Natural killer cell (primary cell): ENCODE data around the gene GARIN5A. TPM values are rescaled to one million over a fixed set of nuclear protein-coding genes. Genes with fewer than 3 reads are reported as not detected.

Experiments
- ATAC-seq, 3 donors: fragments of 150-1000 bp in 2 of 3; fragments of 200-7000 bp in 1 of 3; cut with Tn5 transposase; 1 replicate in 1 of 3; 2 replicates in 2 of 3; pipeline ENCODE4 v1.10.0; 2021; ENCODE audit warnings: mild to moderate bottlenecking in 2 of 3, moderate library complexity in 2 of 3
- DNase-seq, 2 donors: peaks; one replicate each; pipeline versions ENCODE4 v3.0.0 to v3.0.0-alpha.2; 2013 to 2021; ENCODE audit warnings: mixed read lengths in 1 of 2
- H3K27ac ChIP-seq: one replicate; pipeline ENCODE4 v1.5.1; 2013; ENCODE audit warnings: mild to moderate bottlenecking, low read length
- H3K27me3 ChIP-seq: one replicate; pipeline ENCODE4 v1.6.1; 2013; ENCODE audit warnings: low read length; ENCODE audit not compliant: control insufficient read depth, insufficient read depth
- H3K36me3 ChIP-seq: one replicate; pipeline ENCODE4 v1.6.1; 2013; ENCODE audit warnings: low read length; ENCODE audit not compliant: control insufficient read depth, insufficient read depth
- H3K4me1 ChIP-seq: one replicate; pipeline ENCODE4 v1.6.1; 2013; ENCODE audit warnings: low read length; ENCODE audit not compliant: control insufficient read depth, insufficient read depth
- H3K4me3 ChIP-seq: one replicate; pipeline ENCODE4 v1.5.1; 2013; ENCODE audit warnings: low read length
- H3K9me3 ChIP-seq: one replicate; pipeline ENCODE4 v1.6.1; 2013; ENCODE audit warnings: low read length; ENCODE audit not compliant: control insufficient read depth, insufficient read depth
- H3K27ac Mint-ChIP-seq, 2 donors: one replicate each; pipeline ENCODE4 v1.8.0; 2022; ENCODE audit warnings: mild to moderate bottlenecking in 2 of 2, mixed read lengths in 2 of 2, moderate library complexity in 1 of 2
- H3K27me3 Mint-ChIP-seq, 2 donors: one replicate each; pipeline ENCODE4 v1.8.0; 2022; ENCODE audit warnings: low read depth in 2 of 2, mixed read lengths in 2 of 2
- H3K36me3 Mint-ChIP-seq: one replicate; pipeline ENCODE4 v1.8.0; 2022; ENCODE audit warnings: mixed read lengths
- H3K4me1 Mint-ChIP-seq, 2 donors: one replicate each; pipeline ENCODE4 v1.8.0; 2022; ENCODE audit warnings: mixed read lengths in 2 of 2
- H3K4me3 Mint-ChIP-seq: one replicate; pipeline ENCODE4 v1.8.0; 2022; ENCODE audit warnings: mild to moderate bottlenecking, moderate library complexity, mixed read lengths
- H3K9me3 Mint-ChIP-seq, 2 donors: one replicate each; pipeline ENCODE4 v1.8.0; 2022; ENCODE audit warnings: mixed read lengths in 2 of 2
- WGBS: methylation state at CpG from one replicate; pipeline ENCODE4 v1.1.7; 2013; ENCODE audit warnings: missing lambda C conversion rate; ENCODE audit not compliant: insufficient coverage; 5-methylcytosine and 5-hydroxymethylcytosine counted together
- intact Hi-C: fragments of 100-400 bp; cut with micrococcal nuclease; formaldehyde crosslinking; loops from one replicate; pipeline ENCODE4 v1.14.2; 2022
- total RNA-seq, 4 donors: library from RNA; stranded (reverse); fragments of 120-200 nt in 1 of 4; gene quantifications; one replicate each; pipeline versions ENCODE4 v1.2.3 to v1.2.4, GENCODE V29; 2013 to 2022
- TF ChIP-seq, protein P1 (sequence below): fragments of 200-600 bp; IDR thresholded peaks from one replicate; pipeline ENCODE4 v1.8.0; 2022; ENCODE audit warnings: antibody characterized with exemption

The GARIN5A gene
- total RNA-seq, 3 donors from 2014 or later (not counting 1 experiment from before 2014, with no cell fraction given), result 0.59 TPM; not detected in 2

DNA sequence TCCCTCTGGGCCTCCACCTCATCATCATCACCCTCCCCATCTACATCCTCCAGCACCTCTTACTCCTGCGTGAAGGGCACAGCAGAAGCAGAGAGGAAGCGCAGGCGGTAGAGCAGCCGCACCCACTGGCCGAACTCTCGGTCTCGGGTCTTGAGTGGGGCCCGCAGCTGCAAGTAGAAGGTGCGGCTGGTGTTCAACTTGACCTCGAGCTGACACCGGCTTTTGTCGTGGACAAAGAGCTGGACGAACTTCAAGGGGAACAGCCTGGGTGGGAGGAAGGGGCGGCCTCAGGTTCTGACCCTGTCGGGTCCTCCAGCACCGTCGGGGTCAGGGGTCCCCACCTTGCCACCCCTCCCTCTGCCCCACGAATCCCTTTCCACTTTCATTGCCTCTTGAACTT, 9.1 kb downstream of the GARIN5A start:
- no peaks in the 10 kb centered on the region for H3K27me3 ChIP-seq
- ATAC-seq (no peak), DNase-seq (no peak)
- intact Hi-C loops, result no loop called here
- no peak overlapping the region for H3K4me3 Mint-ChIP-seq
- TF ChIP-seq, protein P1, sequence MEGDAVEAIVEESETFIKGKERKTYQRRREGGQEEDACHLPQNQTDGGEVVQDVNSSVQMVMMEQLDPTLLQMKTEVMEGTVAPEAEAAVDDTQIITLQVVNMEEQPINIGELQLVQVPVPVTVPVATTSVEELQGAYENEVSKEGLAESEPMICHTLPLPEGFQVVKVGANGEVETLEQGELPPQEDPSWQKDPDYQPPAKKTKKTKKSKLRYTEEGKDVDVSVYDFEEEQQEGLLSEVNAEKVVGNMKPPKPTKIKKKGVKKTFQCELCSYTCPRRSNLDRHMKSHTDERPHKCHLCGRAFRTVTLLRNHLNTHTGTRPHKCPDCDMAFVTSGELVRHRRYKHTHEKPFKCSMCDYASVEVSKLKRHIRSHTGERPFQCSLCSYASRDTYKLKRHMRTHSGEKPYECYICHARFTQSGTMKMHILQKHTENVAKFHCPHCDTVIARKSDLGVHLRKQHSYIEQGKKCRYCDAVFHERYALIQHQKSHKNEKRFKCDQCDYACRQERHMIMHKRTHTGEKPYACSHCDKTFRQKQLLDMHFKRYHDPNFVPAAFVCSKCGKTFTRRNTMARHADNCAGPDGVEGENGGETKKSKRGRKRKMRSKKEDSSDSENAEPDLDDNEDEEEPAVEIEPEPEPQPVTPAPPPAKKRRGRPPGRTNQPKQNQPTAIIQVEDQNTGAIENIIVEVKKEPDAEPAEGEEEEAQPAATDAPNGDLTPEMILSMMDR, result no peak
- 79% methylated on average over 18 of the region's 18 CpGs for WGBS
- no peaks in the 10 kb centered on the region for H3K9me3 Mint-ChIP-seq
- H3K4me1 Mint-ChIP-seq, result no peaks in the 10 kb centered on the region
- H3K9me3 ChIP-seq, result no peaks in the 10 kb centered on the region
- H3K27me3 Mint-ChIP-seq, result peaks cover 0 to 8% of the 10 kb centered on the region in 2 donors
- no peak overlapping the region for H3K4me3 ChIP-seq
- H3K36me3 Mint-ChIP-seq, result no peaks in the 10 kb centered on the region
- H3K27ac Mint-ChIP-seq, result peak overlapping the region in 1 of 2 donors; percentile 24
- H3K27ac ChIP-seq, result no peak overlapping the region
- no peaks in the 10 kb centered on the region for H3K4me1 ChIP-seq
- H3K36me3 ChIP-seq, result no peaks in the 10 kb centered on the region

- Histone ChIP-seq H3K27me3 (no peaks in the 10 kb centered on the region), H3K4me1 (no peaks in the 10 kb centered on the region), H3K4me3 (no peak overlapping the region), H3K36me3 (no peaks in the 10 kb centered on the region), H3K27ac (no peak overlapping the region), H3K9me3 (no peaks in the 10 kb centered on the region)
- DNase-seq (no peak), ATAC-seq (no peak)
- no peak overlapping the region for H3K27ac Mint-ChIP-seq
- H3K27me3 Mint-ChIP-seq, result peaks cover 0 to 12% of the 10 kb centered on the region in 2 donors
- TF ChIP-seq, protein P1, result no peak
- H3K4me1 Mint-ChIP-seq, result no peaks in the 10 kb centered on the region
- no peaks in the 10 kb centered on the region for H3K36me3 Mint-ChIP-seq
- intact Hi-C loops, result no loop called here
- H3K4me3 Mint-ChIP-seq, result no peak overlapping the region
- no peaks in the 10 kb centered on the region for H3K9me3 Mint-ChIP-seq
- 86% methylated on average over 11 of the region's 11 CpGs for WGBS
These were observed 10.0 kb downstream of the GARIN5A start for GRCh38 chr19:50466706-50467039.

DNA sequence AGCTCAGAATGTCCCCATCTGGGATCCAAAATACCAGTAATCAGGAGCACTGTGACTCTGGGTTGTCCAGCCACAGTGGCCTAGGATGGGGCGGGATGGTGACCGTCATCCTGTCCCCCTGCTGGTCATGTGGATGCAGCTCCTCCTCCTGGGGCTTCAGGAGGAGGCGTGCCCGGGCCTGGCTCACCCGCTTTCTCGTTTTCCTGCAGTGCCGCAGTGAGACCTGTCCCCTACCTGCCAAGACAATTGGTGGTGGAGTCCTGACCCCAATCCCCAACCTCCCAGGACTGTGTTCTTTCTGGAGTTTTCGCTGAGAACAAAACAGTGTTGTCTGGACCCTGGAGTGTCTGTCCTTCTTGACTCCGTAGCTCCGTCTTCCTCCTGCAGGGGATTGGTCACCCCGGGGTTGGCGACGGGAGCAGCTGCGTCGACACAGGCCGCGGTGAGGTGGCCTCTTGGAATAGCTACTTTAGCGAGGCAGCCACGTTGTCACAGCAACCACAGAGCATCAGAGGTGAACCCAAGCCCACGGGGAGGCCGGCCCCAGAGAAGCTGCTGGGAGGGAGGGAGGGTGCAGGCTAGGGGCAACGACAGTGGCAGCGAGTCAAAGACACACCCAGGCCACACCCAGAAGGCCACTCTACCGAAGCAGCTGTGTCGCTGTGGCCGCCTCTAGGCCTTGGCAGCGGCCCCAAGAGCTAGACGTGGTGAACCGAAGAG, 10.5 kb downstream of the GARIN5A start:
- 71% methylated on average over 29 of the region's 29 CpGs for WGBS
- no peak for ATAC-seq

More for the DNA sequence above, 10.5 kb downstream of the GARIN5A start:
- no peaks in the 10 kb centered on the region for H3K36me3 ChIP-seq
- peaks cover 2% of the 10 kb centered on the region for H3K4me1 ChIP-seq
- no peak overlapping the region for H3K27ac ChIP-seq
- no peaks in the 10 kb centered on the region for H3K9me3 ChIP-seq
- TF ChIP-seq, protein P1, result no peak
- H3K27me3 Mint-ChIP-seq, result peaks cover 0 to 15% of the 10 kb centered on the region in 2 donors
- H3K4me3 ChIP-seq, result no peak overlapping the region
- no peak for DNase-seq
- intact Hi-C loops, result no loop called here
- H3K4me1 Mint-ChIP-seq, result peaks cover 0 to 4% of the 10 kb centered on the region in 2 donors
- no peaks in the 10 kb centered on the region for H3K27me3 ChIP-seq
- no peaks in the 10 kb centered on the region for H3K9me3 Mint-ChIP-seq
- H3K27ac Mint-ChIP-seq, result no peak overlapping the region
- no peak overlapping the region for H3K4me3 Mint-ChIP-seq
- no peaks in the 10 kb centered on the region for H3K36me3 Mint-ChIP-seq
